Right lobe of liver (tissue), 4 donors: Measurements from ENCODE around the gene FHIT.

ENCODE experiments used
- POLR2A ChIP-seq: fragments of 450-650 bp; IDR thresholded peaks from one replicate; pipeline ENCODE4 v1.6.1; 2017; ENCODE audit warnings: antibody characterized with exemption, mild to moderate bottlenecking
- TF ChIP-seq, protein P1 (sequence below), 4 donors: fragments of 200-600 bp in 3 of 4; fragments of 450-650 bp in 1 of 4; IDR thresholded peaks; one replicate each; pipeline versions ENCODE4 v1.5.1 to v1.8.0; 2016 to 2022; ENCODE audit warnings: antibody characterized with exemption in 4 of 4, mild to moderate bottlenecking in 2 of 4
- donor health status: DM: no; HTN: no; CAD: no.
- donor health status: DM: no; HTN: no; CAD: no.
- donor health status: DM: no; HTN: yes; CAD: no.

DNA sequence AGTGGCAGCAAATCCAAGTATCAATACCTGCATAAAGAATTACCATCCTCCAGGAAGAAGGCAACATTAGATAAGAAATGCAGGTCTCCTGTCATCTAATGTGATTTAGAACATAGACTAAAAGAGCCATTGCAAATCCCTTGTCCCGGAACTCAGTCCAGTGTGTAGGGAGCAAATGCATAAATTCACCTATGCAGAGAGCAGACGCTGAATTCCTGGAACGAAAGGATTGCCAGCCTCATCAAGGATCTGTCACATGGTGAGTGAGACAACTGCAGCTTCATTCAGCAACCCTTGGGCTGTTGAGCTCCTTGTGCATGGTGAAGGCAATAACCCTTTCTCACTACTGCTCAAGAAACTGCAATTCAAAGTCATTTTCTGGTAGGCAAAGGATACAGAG is 1504.7 kb downstream of the FHIT start:
- TF ChIP-seq POLR2A = no peak
- TF ChIP-seq, protein P1, sequence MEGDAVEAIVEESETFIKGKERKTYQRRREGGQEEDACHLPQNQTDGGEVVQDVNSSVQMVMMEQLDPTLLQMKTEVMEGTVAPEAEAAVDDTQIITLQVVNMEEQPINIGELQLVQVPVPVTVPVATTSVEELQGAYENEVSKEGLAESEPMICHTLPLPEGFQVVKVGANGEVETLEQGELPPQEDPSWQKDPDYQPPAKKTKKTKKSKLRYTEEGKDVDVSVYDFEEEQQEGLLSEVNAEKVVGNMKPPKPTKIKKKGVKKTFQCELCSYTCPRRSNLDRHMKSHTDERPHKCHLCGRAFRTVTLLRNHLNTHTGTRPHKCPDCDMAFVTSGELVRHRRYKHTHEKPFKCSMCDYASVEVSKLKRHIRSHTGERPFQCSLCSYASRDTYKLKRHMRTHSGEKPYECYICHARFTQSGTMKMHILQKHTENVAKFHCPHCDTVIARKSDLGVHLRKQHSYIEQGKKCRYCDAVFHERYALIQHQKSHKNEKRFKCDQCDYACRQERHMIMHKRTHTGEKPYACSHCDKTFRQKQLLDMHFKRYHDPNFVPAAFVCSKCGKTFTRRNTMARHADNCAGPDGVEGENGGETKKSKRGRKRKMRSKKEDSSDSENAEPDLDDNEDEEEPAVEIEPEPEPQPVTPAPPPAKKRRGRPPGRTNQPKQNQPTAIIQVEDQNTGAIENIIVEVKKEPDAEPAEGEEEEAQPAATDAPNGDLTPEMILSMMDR (IDR thresholded peaks at IDR 0.05) = no peak
